GM13977 (cell line): Measurements from ENCODE around the gene ZNF296.
"Not testable (repeated sequence)": the region's sequence is repeated elsewhere in the genome, so short reads cannot be mapped to it uniquely, and the experiment has no call there.

Source experiments
- DNase-seq: peaks from one replicate; pipeline ENCODE4 v3.0.0; 2012; ENCODE audit warnings: low spot score
- in situ Hi-C: fragments of 300-500 bp; cut with MboI; formaldehyde crosslinking; loops from one replicate; pipeline ENCODE4 v1.12.0; 2022; ENCODE audit warnings: low sequenced_read_pairs, low pct_unique_long_range_greater_than_20kb, mixed read lengths, inconsistent platforms; ENCODE audit not compliant: unreplicated experiment
- TF ChIP-seq, protein P1 (sequence below): IDR thresholded peaks from 2 replicates; pipeline ENCODE4 v1.5.1; 2012; ENCODE audit warnings: mild to moderate bottlenecking, control low read depth; ENCODE audit not compliant: insufficient read depth; ENCODE audit errors: extremely low read depth, missing control alignments

Gene ZNF296

DNA sequence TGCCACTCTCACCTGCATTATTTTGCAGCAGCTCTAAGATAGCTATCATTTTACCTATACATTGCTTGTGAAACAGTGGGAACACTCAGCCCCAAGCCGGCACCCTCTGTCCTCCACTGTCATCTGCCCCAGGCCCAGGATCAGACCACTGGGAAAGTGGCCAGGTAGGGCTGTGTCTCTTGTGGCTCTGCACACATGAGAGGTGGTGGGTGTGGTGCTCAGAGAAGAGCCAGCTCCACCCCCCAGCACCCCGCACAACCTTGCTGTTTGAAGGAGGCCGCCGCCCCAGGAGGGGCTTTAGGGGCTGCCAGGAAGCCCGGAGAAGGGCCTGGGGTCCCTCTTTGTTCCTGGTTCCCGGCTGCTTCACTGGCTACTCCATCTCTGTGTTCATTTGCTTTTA lies 43.3 kb upstream of the ZNF296 start:
- TF ChIP-seq, protein P1, sequence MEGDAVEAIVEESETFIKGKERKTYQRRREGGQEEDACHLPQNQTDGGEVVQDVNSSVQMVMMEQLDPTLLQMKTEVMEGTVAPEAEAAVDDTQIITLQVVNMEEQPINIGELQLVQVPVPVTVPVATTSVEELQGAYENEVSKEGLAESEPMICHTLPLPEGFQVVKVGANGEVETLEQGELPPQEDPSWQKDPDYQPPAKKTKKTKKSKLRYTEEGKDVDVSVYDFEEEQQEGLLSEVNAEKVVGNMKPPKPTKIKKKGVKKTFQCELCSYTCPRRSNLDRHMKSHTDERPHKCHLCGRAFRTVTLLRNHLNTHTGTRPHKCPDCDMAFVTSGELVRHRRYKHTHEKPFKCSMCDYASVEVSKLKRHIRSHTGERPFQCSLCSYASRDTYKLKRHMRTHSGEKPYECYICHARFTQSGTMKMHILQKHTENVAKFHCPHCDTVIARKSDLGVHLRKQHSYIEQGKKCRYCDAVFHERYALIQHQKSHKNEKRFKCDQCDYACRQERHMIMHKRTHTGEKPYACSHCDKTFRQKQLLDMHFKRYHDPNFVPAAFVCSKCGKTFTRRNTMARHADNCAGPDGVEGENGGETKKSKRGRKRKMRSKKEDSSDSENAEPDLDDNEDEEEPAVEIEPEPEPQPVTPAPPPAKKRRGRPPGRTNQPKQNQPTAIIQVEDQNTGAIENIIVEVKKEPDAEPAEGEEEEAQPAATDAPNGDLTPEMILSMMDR, result no peak
- in situ Hi-C loops, result no loop called here
- no peak for DNase-seq

DNA sequence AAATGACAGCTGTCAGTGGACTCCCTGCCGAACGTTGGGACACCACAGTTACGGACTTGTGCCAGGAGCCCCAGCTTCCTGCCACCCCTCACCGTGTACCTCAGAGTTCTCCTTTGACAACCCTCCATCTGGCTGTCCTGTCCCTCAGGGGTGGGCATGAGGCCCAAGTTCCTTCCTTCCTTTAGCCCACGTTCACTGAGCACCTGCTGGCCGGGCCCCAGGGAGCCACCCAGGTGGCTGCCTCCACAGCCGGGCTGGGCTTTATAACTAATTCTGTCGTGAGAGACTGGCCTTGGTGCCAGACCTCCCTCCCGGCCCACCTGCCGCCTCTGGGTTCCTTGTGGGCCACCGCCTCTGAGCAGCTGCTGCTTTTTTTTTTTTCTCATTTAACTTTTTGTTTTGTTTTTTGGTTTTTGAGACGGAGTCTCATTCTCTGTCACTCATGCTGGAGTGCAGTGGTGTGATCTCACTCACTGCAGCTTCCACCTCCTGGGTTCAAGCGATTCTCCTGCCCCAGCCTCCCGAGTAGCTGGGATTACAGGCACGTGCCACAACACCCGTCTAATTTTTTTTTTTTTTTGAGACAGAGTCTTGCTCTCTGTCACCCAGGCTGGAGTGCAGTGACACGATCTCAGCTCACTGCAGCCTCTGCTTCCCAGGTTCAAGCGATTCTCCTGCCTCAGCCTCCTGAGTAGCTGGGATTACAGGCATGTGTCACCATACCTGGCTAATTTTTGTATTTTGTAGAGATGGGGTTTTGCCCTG lies 42.5 kb upstream of the ZNF296 start:
- in situ Hi-C loops, result not testable (repeated sequence)
- DNase-seq, result peak; percentile 58

DNA sequence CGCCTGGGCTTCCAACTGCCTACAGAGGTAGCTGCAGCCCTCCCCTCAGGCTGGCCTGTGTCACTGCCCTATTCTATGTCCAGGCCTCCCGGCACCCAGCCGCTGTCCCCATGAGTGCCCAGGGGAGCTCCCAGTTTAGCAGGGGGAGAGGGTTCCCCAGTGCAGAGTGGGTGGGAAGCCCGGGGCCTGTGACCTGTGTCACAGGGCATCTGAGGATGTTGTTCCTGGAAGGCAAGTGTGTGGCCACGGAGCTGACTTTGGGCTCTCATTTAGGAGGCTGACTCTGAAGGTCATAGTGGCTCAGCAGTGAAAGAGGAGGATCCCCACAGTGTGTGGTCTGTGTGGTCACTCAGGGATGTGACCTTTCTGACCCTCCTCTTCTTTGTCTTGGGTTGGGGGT lies 41.8 kb upstream of the ZNF296 start:
- TF ChIP-seq, protein P1, result no peak
- in situ Hi-C loops, result no loop called here
- no peak for DNase-seq

DNA sequence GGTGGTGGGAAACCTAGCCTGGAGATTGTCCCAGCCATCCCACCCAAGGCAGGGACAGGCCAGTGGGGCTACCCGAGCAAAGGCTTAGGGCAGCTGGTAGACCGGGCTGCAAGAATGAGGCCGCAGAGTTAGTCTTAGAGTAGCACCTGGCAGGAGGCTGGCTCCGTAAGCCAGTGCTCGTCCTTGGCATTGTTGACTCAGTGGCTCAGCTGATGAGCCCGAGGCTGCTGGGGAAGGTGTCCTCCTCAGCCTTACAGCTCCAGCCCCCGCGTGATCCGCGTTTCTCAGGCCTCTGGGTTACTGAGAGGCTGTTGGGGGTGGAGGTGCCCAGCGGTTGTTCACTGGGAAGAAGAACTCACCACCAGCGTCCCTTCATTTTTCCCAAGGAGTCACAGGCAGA lies 41.4 kb upstream of the ZNF296 start:
- DNase-seq, result no peak
- TF ChIP-seq, protein P1, result no peak
- in situ Hi-C loops, result no loop called here

DNA sequence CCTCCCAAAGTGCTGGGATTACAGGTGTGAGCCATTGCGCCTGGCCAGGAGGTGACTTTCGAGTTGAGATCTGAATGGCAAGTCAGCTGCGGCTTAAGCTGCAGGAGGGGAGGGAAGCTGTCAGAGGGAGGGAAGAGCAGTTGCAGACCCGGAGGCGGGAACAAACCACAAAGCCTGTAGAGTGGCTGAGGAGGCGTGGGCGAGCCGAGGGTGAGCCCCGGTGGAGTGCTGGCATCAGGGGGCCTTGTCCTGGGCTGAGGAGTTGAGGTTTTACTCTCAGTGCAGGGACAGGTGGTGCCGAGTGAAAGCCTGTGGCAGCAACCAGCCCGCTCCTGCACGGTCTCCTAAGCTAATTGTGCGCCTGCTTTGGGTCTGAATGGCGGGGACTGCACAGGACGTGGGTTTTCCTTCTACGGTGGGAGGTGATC lies 40.9 kb upstream of the ZNF296 start:
- DNase-seq, result peak; percentile 67
- in situ Hi-C loops, result no loop called here
- TF ChIP-seq, protein P1, result no peak

DNA sequence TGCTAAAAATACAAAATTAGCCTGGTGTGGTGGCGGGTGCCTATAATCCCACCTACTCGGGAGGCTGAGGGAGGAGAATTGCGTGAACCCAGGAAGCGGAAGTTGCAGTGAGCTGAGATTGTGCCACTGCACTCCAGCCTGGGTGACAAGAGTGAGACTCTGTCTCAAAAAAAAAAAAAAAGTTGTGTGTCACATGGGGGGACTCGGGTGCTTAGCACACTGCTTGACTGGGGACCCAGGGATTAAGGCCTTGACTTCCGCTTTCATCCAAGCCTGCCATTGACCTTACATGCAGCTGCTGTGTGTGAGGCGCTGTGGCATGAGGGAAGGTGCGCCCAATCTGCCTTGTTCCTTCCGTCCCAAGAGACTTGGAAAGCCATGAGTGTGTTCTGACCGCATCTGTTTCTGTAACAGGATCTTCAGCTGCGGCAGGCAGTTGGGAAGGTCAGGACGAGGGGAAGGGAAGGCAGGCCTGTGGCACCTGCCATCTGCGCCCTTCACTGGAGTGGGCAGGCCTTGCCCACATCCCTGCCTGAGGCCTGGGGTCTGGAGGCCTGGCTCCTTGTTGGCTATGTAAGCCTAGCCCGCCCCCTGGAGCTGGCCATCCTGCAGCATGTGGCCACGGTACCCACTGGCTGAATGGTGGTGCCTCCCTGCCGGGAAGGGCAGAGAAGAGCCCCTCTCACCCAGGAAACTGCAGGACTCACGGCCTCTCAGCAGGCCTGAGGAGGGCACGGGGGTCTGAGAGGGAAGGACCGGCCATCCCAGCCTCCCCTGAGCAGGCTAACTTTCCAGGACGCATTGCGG lies 39.7 kb upstream of the ZNF296 start:
- no peak for DNase-seq
- in situ Hi-C loops, result no loop called here
- TF ChIP-seq, protein P1, result no peak

DNA sequence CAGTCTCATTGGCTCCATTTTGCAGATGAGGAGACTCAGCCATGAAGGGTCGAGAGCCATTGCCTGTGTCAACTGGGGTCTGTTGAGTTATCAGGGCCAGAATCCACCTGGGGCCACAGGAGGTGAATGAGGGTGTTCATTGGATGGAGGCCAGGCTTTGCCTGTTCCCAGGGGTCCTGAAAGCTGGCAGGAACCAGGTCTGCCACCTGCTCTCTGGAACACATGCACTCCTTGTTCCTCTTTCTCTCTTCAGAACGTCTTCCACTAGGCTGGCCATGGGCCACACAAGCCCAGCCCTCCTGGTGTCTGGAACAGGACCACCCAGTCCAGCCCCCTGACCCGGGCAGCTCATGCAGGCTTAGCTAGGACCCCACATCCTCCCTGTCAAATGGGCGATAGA lies 37.8 kb upstream of the ZNF296 start:
- in situ Hi-C loops, result no loop called here
- DNase-seq, result no peak
- TF ChIP-seq, protein P1, result no peak
